Right atrium auricular region (tissue), 2 donors: Measurements from ENCODE around the gene PPA2. TPM values are rescaled to one million over a fixed set of nuclear protein-coding genes. Genes with fewer than 3 reads are reported as not detected.

Experiments used
- DNase-seq: peaks from one replicate; pipeline ENCODE4 v3.0.0-alpha.2; 2019; ENCODE audit warnings: low spot score
- H3K27ac ChIP-seq, 2 donors: fragments of 200-600 bp; sonication (generic); 1 replicate in 1 of 2; 2 replicates in 1 of 2; pipeline ENCODE4 v1.5.1; 2016 to 2019
- H3K27me3 ChIP-seq, 2 donors: fragments of 200-600 bp; sonication (generic); one replicate each; pipeline versions ENCODE4 v1.5.1 to v1.6.0; 2017 to 2019
- H3K36me3 ChIP-seq: fragments of 200-600 bp; sonication (generic); one replicate; pipeline ENCODE4 v1.5.1; 2016
- H3K4me1 ChIP-seq, 2 donors: fragments of 200-600 bp; sonication (generic); one replicate each; pipeline versions ENCODE4 v1.5.1 to v1.6.0; 2017 to 2019
- H3K4me3 ChIP-seq, 2 donors: fragments of 200-600 bp; sonication (generic); 1 replicate in 1 of 2; 2 replicates in 1 of 2; pipeline ENCODE4 v1.5.1; 2017 to 2019; ENCODE audit warnings: mild to moderate bottlenecking in 1 of 2, moderate library complexity in 1 of 2
- H3K9me3 ChIP-seq, 2 donors: fragments of 200-600 bp; sonication (generic); one replicate each; pipeline ENCODE4 v1.5.1; 2019
- total RNA-seq, 2 donors: library from RNA; depleted of rRNA; stranded (reverse); fragments of >200 nt; gene quantifications; one replicate each; pipeline ENCODE4 v1.1.0, GENCODE V29; 2016
- TF ChIP-seq, protein P1 (sequence below), 2 donors: fragments of 200-600 bp; sonication (generic); IDR thresholded peaks; one replicate each; pipeline ENCODE4 v1.5.1; 2019; ENCODE audit warnings: antibody characterized with exemption in 2 of 2

The PPA2 gene
- total RNA-seq, 2 donors from 2014 or later, result 89.5 to 158 TPM

DNA sequence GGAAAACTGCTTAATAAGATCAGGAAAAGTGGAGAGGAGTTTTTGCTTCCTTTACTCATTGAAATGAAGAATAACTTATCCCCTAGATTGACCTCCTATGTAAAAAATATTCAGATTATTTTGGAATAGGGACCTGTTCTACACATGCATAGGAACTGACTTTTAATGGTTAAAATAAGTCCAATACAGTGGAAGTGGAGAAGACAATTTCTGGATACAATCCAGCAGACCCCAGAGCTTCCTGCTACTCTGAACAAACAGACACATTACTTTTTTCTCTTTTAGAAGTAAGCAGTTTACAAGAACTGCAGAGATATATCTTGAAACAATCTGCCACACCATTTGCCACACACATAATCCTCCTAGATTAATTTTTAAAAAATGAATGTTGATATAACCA is 129.7 kb downstream of the PPA2 start:
- Histone ChIP-seq H3K27me3 (no peaks in the 10 kb centered on the region), H3K27ac (no peak overlapping the region), H3K36me3 (no peaks in the 10 kb centered on the region), H3K4me3 (no peak overlapping the region), H3K9me3 (no peaks in the 10 kb centered on the region), H3K4me1 (no peaks in the 10 kb centered on the region)
- no peak for DNase-seq
- TF ChIP-seq, protein P1, sequence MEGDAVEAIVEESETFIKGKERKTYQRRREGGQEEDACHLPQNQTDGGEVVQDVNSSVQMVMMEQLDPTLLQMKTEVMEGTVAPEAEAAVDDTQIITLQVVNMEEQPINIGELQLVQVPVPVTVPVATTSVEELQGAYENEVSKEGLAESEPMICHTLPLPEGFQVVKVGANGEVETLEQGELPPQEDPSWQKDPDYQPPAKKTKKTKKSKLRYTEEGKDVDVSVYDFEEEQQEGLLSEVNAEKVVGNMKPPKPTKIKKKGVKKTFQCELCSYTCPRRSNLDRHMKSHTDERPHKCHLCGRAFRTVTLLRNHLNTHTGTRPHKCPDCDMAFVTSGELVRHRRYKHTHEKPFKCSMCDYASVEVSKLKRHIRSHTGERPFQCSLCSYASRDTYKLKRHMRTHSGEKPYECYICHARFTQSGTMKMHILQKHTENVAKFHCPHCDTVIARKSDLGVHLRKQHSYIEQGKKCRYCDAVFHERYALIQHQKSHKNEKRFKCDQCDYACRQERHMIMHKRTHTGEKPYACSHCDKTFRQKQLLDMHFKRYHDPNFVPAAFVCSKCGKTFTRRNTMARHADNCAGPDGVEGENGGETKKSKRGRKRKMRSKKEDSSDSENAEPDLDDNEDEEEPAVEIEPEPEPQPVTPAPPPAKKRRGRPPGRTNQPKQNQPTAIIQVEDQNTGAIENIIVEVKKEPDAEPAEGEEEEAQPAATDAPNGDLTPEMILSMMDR (IDR thresholded peaks at IDR 0.05), result no peak

DNA sequence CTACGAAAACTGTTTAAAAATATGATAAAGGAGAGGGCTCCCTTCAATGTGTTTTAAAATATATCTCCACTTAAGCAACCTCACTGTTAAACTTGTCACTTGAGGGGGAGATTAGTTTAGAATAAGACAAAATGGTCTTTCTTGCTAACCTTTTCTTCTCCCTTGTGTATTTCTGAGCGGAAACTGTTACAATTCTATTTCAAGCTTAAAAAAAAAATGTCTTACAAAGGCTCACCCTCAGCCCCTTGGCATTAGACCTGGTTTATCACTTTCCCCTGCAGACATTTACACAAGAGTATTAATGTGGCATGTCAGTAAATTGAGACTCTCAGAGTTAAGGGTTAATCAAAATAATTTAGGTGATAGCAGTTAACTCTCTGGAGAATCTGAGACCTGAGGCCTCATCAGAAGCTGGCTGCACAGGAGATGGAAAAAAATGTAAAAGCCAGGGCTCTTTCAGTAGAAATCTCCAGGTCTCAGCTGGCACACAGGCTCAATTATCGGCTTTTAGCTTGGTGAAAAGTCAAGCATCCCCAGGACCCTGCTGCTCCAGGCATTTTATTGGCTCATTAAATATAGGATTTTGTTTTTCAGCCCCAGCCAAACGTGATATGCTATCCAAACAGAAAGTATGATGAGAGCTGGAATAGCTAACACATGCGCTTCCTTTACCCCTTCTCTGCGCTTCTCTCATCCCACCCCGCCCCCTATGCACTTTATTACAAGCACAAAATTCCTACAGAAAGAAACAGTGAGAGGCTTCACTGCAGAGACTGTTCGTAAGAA is 130.5 kb downstream of the PPA2 start:
- H3K4me3 ChIP-seq, result no peak overlapping the region
- TF ChIP-seq, protein P1 (IDR thresholded peaks at IDR 0.05), result no peak
- H3K9me3 ChIP-seq, result no peaks in the 10 kb centered on the region
- no peaks in the 10 kb centered on the region for H3K27me3 ChIP-seq
- no peaks in the 10 kb centered on the region for H3K36me3 ChIP-seq
- DNase-seq, result no peak
- H3K4me1 ChIP-seq, result no peaks in the 10 kb centered on the region
- H3K27ac ChIP-seq, result no peak overlapping the region

DNA sequence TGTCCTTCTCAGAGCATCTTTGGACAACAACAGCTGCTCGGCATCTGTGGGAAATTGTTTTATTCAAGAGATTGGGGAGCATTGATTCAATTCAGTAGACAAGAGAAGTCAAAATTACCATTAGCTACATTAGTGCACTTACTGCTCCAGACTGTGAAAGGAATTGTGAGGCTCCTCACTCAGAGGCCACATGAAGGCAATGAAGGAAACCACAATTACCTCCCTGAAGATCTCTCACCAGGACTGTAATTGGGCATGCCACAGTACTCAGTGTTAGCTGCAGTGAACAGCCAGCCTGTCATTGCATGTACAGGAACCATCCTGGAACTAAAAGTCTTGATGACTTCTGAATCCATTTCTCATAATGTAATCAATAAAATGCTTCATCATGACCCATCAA is 144.8 kb downstream of the PPA2 start:
- no peak for DNase-seq
- no peaks in the 10 kb centered on the region for H3K9me3 ChIP-seq
- H3K4me3 ChIP-seq, result no peak overlapping the region
- H3K27me3 ChIP-seq, result no peaks in the 10 kb centered on the region
- no peaks in the 10 kb centered on the region for H3K36me3 ChIP-seq
- no peaks in the 10 kb centered on the region for H3K4me1 ChIP-seq
- no peak overlapping the region for H3K27ac ChIP-seq
- TF ChIP-seq, protein P1 (IDR thresholded peaks at IDR 0.05), result no peak

DNA sequence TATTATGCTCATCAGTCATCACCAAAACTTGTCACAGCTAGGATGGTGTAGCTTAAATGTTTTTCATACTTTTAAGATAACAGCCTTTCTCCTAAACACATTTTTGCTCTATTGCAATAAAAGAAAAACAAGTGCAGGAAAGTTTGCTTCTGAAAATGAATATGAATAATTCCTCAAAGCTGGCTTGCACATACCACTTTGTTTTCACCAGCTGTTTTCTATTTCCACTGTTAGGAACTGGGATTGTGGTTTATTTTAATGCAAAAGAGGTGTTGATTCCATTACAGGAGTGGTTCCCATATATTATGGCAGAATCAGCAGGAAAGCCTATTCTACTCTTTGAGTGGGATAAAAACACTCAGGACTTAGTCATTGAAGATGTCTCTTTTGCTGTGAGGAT is 145.9 kb downstream of the PPA2 start:
- H3K9me3 ChIP-seq, result no peaks in the 10 kb centered on the region
- H3K4me1 ChIP-seq, result no peaks in the 10 kb centered on the region
- H3K4me3 ChIP-seq, result no peak overlapping the region
- no peak for DNase-seq
- H3K36me3 ChIP-seq, result no peaks in the 10 kb centered on the region
- TF ChIP-seq, protein P1 (IDR thresholded peaks at IDR 0.05), result no peak
- H3K27me3 ChIP-seq, result no peaks in the 10 kb centered on the region
- no peak overlapping the region for H3K27ac ChIP-seq

DNA sequence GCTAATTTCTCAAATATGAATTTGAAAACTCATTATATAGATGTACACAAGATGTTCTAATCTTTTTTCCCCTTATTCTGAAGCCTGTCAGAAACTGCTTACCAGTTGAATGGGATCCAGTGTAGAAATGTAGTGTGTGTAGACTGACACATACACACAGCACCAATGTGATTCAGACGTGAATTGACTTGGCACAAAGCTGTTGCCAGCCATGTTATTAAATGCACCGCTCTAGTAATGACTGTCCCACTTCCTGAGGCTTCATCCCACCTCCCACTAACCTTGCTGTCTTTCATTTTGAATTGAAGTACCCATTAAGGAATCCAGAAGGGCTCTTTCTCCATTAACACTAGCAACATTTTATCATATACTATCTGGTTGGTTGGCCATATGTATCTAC is 146.6 kb downstream of the PPA2 start:
- no peaks in the 10 kb centered on the region for H3K36me3 ChIP-seq
- H3K27ac ChIP-seq, result no peak overlapping the region
- no peaks in the 10 kb centered on the region for H3K4me1 ChIP-seq
- H3K4me3 ChIP-seq, result no peak overlapping the region
- DNase-seq, result no peak
- TF ChIP-seq, protein P1 (IDR thresholded peaks at IDR 0.05), result no peak
- no peaks in the 10 kb centered on the region for H3K9me3 ChIP-seq
- H3K27me3 ChIP-seq, result no peaks in the 10 kb centered on the region

Other genes starting within 250 kb of the PPA2 start
- not detected for gene ARHGEF38, start 78.6 kb upstream of the PPA2 start, total RNA-seq
- 10 to 100 TPM; 22.6 to 22.7 TPM for gene INTS12, start 234.6 kb upstream of the PPA2 start, total RNA-seq
- gene GSTCD, start 234.7 kb upstream of the PPA2 start, total RNA-seq, result 1 to 10 TPM; 3.4 to 4.4 TPM